B cell (primary cell): ENCODE measurements around the gene DYNC1I1. TPM values are rescaled to one million over a fixed set of nuclear protein-coding genes. Genes with fewer than 3 reads are reported as not detected.

Experiments
- ATAC-seq: fragments of 200-7000 bp; cut with Tn5 transposase; one replicate; pipeline ENCODE4 v1.10.0; 2021; ENCODE audit warnings: low read depth, mild to moderate bottlenecking, moderate number of reproducible peaks, moderate library complexity
- CTCF ChIA-PET: fragments of 350-600 bp; sonication (Branson Sonifier 250); formaldehyde crosslinking; loops from one replicate; lab custom pipeline; 2021; ENCODE audit warnings: antibody characterized with exemption, inconsistent platforms; lab: Charles Lee
- POLR2A ChIA-PET: fragments of 350-600 bp; sonication (Branson Sonifier 250); formaldehyde crosslinking; loops from one replicate; lab custom pipeline; 2021; ENCODE audit warnings: antibody characterized with exemption; lab: Charles Lee
- DNase-seq: peaks from one replicate; pipeline ENCODE4 v3.0.0; 2013
- H2AFZ ChIP-seq: 2 replicates; pipeline ENCODE4 v1.6.1; 2012; ENCODE audit warnings: mild to moderate bottlenecking, low read depth, low read length; ENCODE audit not compliant: insufficient read depth, poor library complexity, severe bottlenecking
- H3K27ac ChIP-seq, 2 donors: 1 replicate in 1 of 2; 2 replicates in 1 of 2; pipeline ENCODE4 v1.5.1; 2012 to 2013; ENCODE audit warnings: low read length in 2 of 2, mild to moderate bottlenecking in 2 of 2, moderate library complexity in 1 of 2
- H3K27me3 ChIP-seq, 4 experiments: fragments of 200-600 bp in 1 of 4; sonication (generic) in 1 of 4; replicated peaks in 1 of 4; 1 replicate in 2 of 4; 2 replicates in 2 of 4; pipeline versions ENCODE4 v1.6.1 to v1.7.0; 2013 to 2016; ENCODE audit warnings: low read length in 3 of 4, mild to moderate bottlenecking in 2 of 4, mixed read lengths in 1 of 4, moderate library complexity in 1 of 4; ENCODE audit not compliant: insufficient read depth in 4 of 4, control insufficient read depth in 3 of 4; ENCODE audit errors: control extremely low read depth in 1 of 4
- H3K36me3 ChIP-seq, 2 experiments: replicated peaks in 1 of 2; 1 replicate in 1 of 2; 2 replicates in 1 of 2; pipeline versions ENCODE4 v1.6.1 to v1.7.1; 2013; ENCODE audit warnings: low read length in 1 of 2; ENCODE audit not compliant: insufficient read depth in 2 of 2, control insufficient read depth in 1 of 2; ENCODE audit errors: control extremely low read depth in 1 of 2, extremely low read depth in 1 of 2
- H3K4me1 ChIP-seq, 2 donors: fragments of 200-600 bp in 1 of 2; sonication (generic) in 1 of 2; 1 replicate in 1 of 2; 2 replicates in 1 of 2; pipeline versions ENCODE4 v1.5.1 to v1.6.1; 2013 to 2017; ENCODE audit warnings: low read length in 2 of 2; ENCODE audit not compliant: control insufficient read depth in 2 of 2, insufficient read depth in 2 of 2
- H3K4me2 ChIP-seq: replicated peaks from 2 replicates; pipeline ENCODE3; 2012; ENCODE audit warnings: mild to moderate bottlenecking, low read depth, low read length; ENCODE audit not compliant: poor library complexity, severe bottlenecking
- H3K4me3 ChIP-seq, 5 experiments: fragments of 200-600 bp in 1 of 5; sonication (generic) in 1 of 5; 1 replicate in 3 of 5; 2 replicates in 2 of 5; pipeline versions ENCODE4 v1.5.1 to v1.7.0; 2011 to 2016; ENCODE audit warnings: low read length in 4 of 5, mild to moderate bottlenecking in 4 of 5, low read depth in 2 of 5, control low read depth in 1 of 5, moderate library complexity in 1 of 5; ENCODE audit not compliant: insufficient read depth in 1 of 5; ENCODE audit errors: control extremely low read depth in 1 of 5, extremely low read depth in 1 of 5
- H3K79me2 ChIP-seq: fragments of 200-600 bp; sonication (generic); one replicate; pipeline ENCODE4 v1.6.0; 2016; ENCODE audit warnings: low read length; ENCODE audit not compliant: control insufficient read depth, insufficient read depth
- H3K9ac ChIP-seq: fragments of 200-600 bp; sonication (generic); 2 replicates; pipeline ENCODE4 v1.6.1; 2017; ENCODE audit warnings: mild to moderate bottlenecking, low read length, moderate library complexity
- H3K9me3 ChIP-seq, 3 donors: one replicate each; pipeline versions ENCODE4 v1.6.1 to v1.7.1; 2013; ENCODE audit warnings: low read length in 2 of 3; ENCODE audit not compliant: control insufficient read depth in 2 of 3, insufficient read depth in 1 of 3; ENCODE audit errors: control extremely low read depth in 1 of 3
- H4K20me1 ChIP-seq: 2 replicates; pipeline ENCODE4 v1.6.0; 2012; ENCODE audit warnings: mild to moderate bottlenecking, low read length; ENCODE audit not compliant: insufficient read depth, control insufficient read depth, poor library complexity, severe bottlenecking
- H3K27ac Mint-ChIP-seq: one replicate; pipeline ENCODE4 v1.8.0; 2021; ENCODE audit warnings: mixed read lengths
- H3K27me3 Mint-ChIP-seq: one replicate; pipeline ENCODE4 v1.8.0; 2021; ENCODE audit warnings: mixed read lengths
- H3K4me1 Mint-ChIP-seq: one replicate; pipeline ENCODE4 v1.8.0; 2021; ENCODE audit warnings: mixed read lengths
- H3K4me3 Mint-ChIP-seq: one replicate; pipeline ENCODE4 v1.8.0; 2021; ENCODE audit warnings: mixed read lengths
- H3K9me3 Mint-ChIP-seq: one replicate; pipeline ENCODE4 v1.8.0; 2022; ENCODE audit warnings: mixed read lengths; ENCODE audit not compliant: insufficient read depth
- EZH2 ChIP-seq: IDR thresholded peaks from 2 replicates; pipeline ENCODE4 v1.6.1; 2012; ENCODE audit warnings: borderline replicate concordance, low read depth, mild to moderate bottlenecking, moderate library complexity, low read length; ENCODE audit not compliant: insufficient read depth, poor library complexity, severe bottlenecking
- WGBS: methylation state at CpG from one replicate; pipeline ENCODE4 v1.1.5; 2013; ENCODE audit warnings: missing lambda C conversion rate; ENCODE audit not compliant: insufficient coverage; 5-methylcytosine and 5-hydroxymethylcytosine counted together
- intact Hi-C: fragments of 100-400 bp; cut with micrococcal nuclease; formaldehyde crosslinking; loops from one replicate; pipeline ENCODE4 v1.10.0; 2022
- polyA plus RNA-seq: library from polyadenylated mRNA; depleted of rRNA; stranded (reverse); fragments of >200 nt; gene quantifications from 2 replicates; pipeline ENCODE4 v1.2.3, GENCODE V29; 2012
- total RNA-seq, 2 donors: library from RNA; stranded (reverse); fragments of 120-200 nt in 1 of 2; gene quantifications; 1 replicate in 1 of 2; 2 replicates in 1 of 2; pipeline versions ENCODE4 v1.2.3 to v1.2.4, GENCODE V29; 2013 to 2022
- TF ChIP-seq, protein P1 (sequence below): fragments of 200-600 bp; IDR thresholded peaks from one replicate; pipeline ENCODE4 v1.8.0; 2022; ENCODE audit warnings: antibody characterized with exemption, mild to moderate bottlenecking

Gene DYNC1I1
- total and polyA plus RNA-seq, 2 donors (not counting 1 experiment from before 2014, with no cell fraction given): not detected

DNA sequence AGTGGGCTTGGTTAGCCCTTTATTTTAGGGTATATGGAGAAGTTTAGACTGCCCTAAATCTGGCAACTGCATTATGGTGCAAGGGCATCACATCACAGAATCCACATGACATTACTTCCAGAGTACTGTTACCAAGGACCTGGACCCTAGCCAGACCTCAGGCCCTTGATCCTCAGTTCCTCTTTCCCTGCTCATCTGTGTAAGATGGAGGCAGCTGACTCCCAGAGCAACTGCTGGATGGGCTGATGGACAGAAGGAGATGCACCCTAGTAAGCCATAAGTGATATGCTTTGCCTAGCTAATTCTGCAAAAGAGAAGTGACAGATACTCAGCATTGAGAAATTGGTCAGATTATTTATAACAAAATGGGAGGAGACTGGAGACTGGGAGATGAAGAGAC is 131.7 kb downstream of the DYNC1I1 start:
- ChIA-PET POLR2A (no interaction called here), CTCF (interaction anchor here (1.9 kb wide), 1 partner anchor 11 kb away, joined by 11 read pairs; no protein-coding TSS in a partner anchor)
- no peak overlapping the region for H3K27ac Mint-ChIP-seq
- intact Hi-C loops: no loop called here
- Histone ChIP-seq H4K20me1 (no peaks in the 10 kb centered on the region), H3K27ac (no peak overlapping the region), H3K79me2 (no peaks in the 10 kb centered on the region), H3K4me3 (no peak overlapping the region), H3K4me1 (no peaks in the 10 kb centered on the region), H2AFZ (no peak overlapping the region), H3K4me2 (no peak overlapping the region), H3K27me3 (no peaks in the 10 kb centered on the region), H3K9me3 (no peaks in the 10 kb centered on the region), H3K9ac (no peak overlapping the region), H3K36me3 (no peaks in the 10 kb centered on the region)
- no peaks in the 10 kb centered on the region for H3K9me3 Mint-ChIP-seq
- H3K27me3 Mint-ChIP-seq: peaks cover 11% of the 10 kb centered on the region
- no peak for TF ChIP-seq EZH2
- TF ChIP-seq, protein P1, sequence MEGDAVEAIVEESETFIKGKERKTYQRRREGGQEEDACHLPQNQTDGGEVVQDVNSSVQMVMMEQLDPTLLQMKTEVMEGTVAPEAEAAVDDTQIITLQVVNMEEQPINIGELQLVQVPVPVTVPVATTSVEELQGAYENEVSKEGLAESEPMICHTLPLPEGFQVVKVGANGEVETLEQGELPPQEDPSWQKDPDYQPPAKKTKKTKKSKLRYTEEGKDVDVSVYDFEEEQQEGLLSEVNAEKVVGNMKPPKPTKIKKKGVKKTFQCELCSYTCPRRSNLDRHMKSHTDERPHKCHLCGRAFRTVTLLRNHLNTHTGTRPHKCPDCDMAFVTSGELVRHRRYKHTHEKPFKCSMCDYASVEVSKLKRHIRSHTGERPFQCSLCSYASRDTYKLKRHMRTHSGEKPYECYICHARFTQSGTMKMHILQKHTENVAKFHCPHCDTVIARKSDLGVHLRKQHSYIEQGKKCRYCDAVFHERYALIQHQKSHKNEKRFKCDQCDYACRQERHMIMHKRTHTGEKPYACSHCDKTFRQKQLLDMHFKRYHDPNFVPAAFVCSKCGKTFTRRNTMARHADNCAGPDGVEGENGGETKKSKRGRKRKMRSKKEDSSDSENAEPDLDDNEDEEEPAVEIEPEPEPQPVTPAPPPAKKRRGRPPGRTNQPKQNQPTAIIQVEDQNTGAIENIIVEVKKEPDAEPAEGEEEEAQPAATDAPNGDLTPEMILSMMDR: no peak
- DNase-seq: no peak
- no peak overlapping the region for H3K4me3 Mint-ChIP-seq
- no peaks in the 10 kb centered on the region for H3K4me1 Mint-ChIP-seq
- no peak for ATAC-seq

- ATAC-seq (no peak), DNase-seq (no peak)
- ChIA-PET CTCF (interaction anchor here (1.9 to 2.2 kb wide), 3 partner anchors 10 to 11 kb away, joined by 8 to 11 read pairs (median 10); no protein-coding TSS in a partner anchor), POLR2A (no interaction called here)
- Mint-ChIP-seq H3K4me3 (no peak overlapping the region), H3K27ac (no peak overlapping the region), H3K27me3 (peaks cover 11% of the 10 kb centered on the region), H3K4me1 (no peaks in the 10 kb centered on the region), H3K9me3 (no peaks in the 10 kb centered on the region)
- WGBS: 81% methylated on average over 3 of the region's 3 CpGs
- intact Hi-C loops: no loop called here
- no peaks in the 10 kb centered on the region for H3K4me1 ChIP-seq
- H2AFZ ChIP-seq: no peak overlapping the region
- no peaks in the 10 kb centered on the region for H3K79me2 ChIP-seq
- TF ChIP-seq, protein P1: no peak
- no peak for TF ChIP-seq EZH2
- H3K9ac ChIP-seq: no peak overlapping the region
- no peaks in the 10 kb centered on the region for H3K36me3 ChIP-seq
- H3K27ac ChIP-seq: no peak overlapping the region
- no peaks in the 10 kb centered on the region for H3K27me3 ChIP-seq
- H3K4me2 ChIP-seq: no peak overlapping the region
- no peak overlapping the region for H3K4me3 ChIP-seq
- H3K9me3 ChIP-seq: no peaks in the 10 kb centered on the region
- H4K20me1 ChIP-seq: no peaks in the 10 kb centered on the region
These were observed 132.8 kb downstream of the DYNC1I1 start for GRCh38 chr7:95905167-95905566.
